Mesenchymal stem cell (in vitro differentiated cells and primary cell): ENCODE results near the gene EDRF1.

Experiments used
- DNase-seq: peaks from one replicate; pipeline ENCODE4 v3.0.0-alpha.2; 2013
- H2AFZ ChIP-seq: one replicate; pipeline ENCODE4 v1.6.1; 2013; ENCODE audit warnings: low read depth, mild to moderate bottlenecking, control low read depth, inconsistent platforms, low read length, moderate library complexity
- H2AK5ac ChIP-seq: 2 replicates; pipeline ENCODE4 v1.6.1; 2013; ENCODE audit warnings: low read length, moderate library complexity, mild to moderate bottlenecking, inconsistent platforms; ENCODE audit not compliant: severe bottlenecking
- H2BK120ac ChIP-seq: one replicate; pipeline ENCODE4 v1.6.1; 2013; ENCODE audit warnings: low read depth, mild to moderate bottlenecking, inconsistent platforms, low read length, moderate library complexity
- H2BK12ac ChIP-seq, 2 experiments: one replicate each; pipeline ENCODE4 v1.6.1; 2013; ENCODE audit warnings: inconsistent platforms in 2 of 2, low read length in 2 of 2, mild to moderate bottlenecking in 2 of 2, moderate library complexity in 2 of 2, control low read depth in 1 of 2
- H2BK15ac ChIP-seq: one replicate; pipeline ENCODE4 v1.6.1; 2013; ENCODE audit warnings: mild to moderate bottlenecking, low read depth, inconsistent platforms; ENCODE audit not compliant: poor library complexity, severe bottlenecking
- H2BK5ac ChIP-seq: 2 replicates; pipeline ENCODE4 v1.6.1; 2013; ENCODE audit warnings: low read depth, mild to moderate bottlenecking, low read length, control low read depth, inconsistent platforms; ENCODE audit not compliant: poor library complexity, severe bottlenecking
- H3K14ac ChIP-seq, 2 experiments: one replicate each; pipeline ENCODE4 v1.6.1; 2013; ENCODE audit warnings: inconsistent platforms in 2 of 2, low read length in 2 of 2, control low read depth in 1 of 2, mild to moderate bottlenecking in 1 of 2, moderate library complexity in 1 of 2
- H3K18ac ChIP-seq, 2 experiments: one replicate each; pipeline ENCODE4 v1.6.1; 2013; ENCODE audit warnings: inconsistent platforms in 2 of 2, low read length in 2 of 2, control low read depth in 1 of 2, low read depth in 1 of 2, mild to moderate bottlenecking in 1 of 2
- H3K23ac ChIP-seq, 2 experiments: one replicate each; pipeline ENCODE4 v1.6.1; 2013; ENCODE audit warnings: inconsistent platforms in 2 of 2, low read length in 2 of 2, mild to moderate bottlenecking in 2 of 2, moderate library complexity in 2 of 2, control low read depth in 1 of 2
- H3K27ac ChIP-seq: 2 replicates; pipeline ENCODE4 v1.5.1; 2013; ENCODE audit warnings: mild to moderate bottlenecking, moderate library complexity, low read length, control low read depth, inconsistent platforms; ENCODE audit not compliant: poor library complexity, severe bottlenecking
- H3K27me3 ChIP-seq, 2 experiments: 2 replicates each; pipeline versions ENCODE4 v1.6.1 to v1.7.0; 2013; ENCODE audit warnings: low read length in 2 of 2, mild to moderate bottlenecking in 2 of 2, moderate library complexity in 2 of 2, control low read depth in 1 of 2, inconsistent platforms in 1 of 2; ENCODE audit not compliant: control insufficient read depth in 1 of 2, insufficient read depth in 1 of 2
- H3K36me3 ChIP-seq, 2 experiments: 2 replicates each; pipeline versions ENCODE4 v1.6.1 to v1.7.0; 2013; ENCODE audit warnings: low read length in 2 of 2, control low read depth in 1 of 2, inconsistent platforms in 1 of 2, low read depth in 1 of 2, mild to moderate bottlenecking in 1 of 2; ENCODE audit not compliant: insufficient read depth in 2 of 2, control insufficient read depth in 1 of 2
- H3K4ac ChIP-seq, 2 experiments: one replicate each; pipeline ENCODE4 v1.6.1; 2013; ENCODE audit warnings: inconsistent platforms in 2 of 2, low read length in 2 of 2, mild to moderate bottlenecking in 2 of 2, moderate library complexity in 2 of 2, control low read depth in 1 of 2, low read depth in 1 of 2
- H3K4me1 ChIP-seq: 2 replicates; pipeline ENCODE4 v1.6.1; 2013; ENCODE audit warnings: low read depth, low read length, control low read depth; ENCODE audit not compliant: control insufficient read depth, insufficient read depth
- H3K4me2 ChIP-seq: 2 replicates; pipeline ENCODE4 v1.6.1; 2013; ENCODE audit warnings: low read length, mild to moderate bottlenecking, inconsistent platforms; ENCODE audit not compliant: poor library complexity, severe bottlenecking
- H3K4me3 ChIP-seq, 2 experiments: 2 replicates each; pipeline versions ENCODE4 v1.5.1 to v1.7.0; 2013; ENCODE audit warnings: low read length in 2 of 2, mild to moderate bottlenecking in 2 of 2, control low read depth in 1 of 2, low read depth in 1 of 2; ENCODE audit not compliant: insufficient read depth in 1 of 2
- H3K79me1 ChIP-seq: replicated peaks from 2 replicates; pipeline ENCODE4 v1.6.1; 2013; ENCODE audit warnings: mild to moderate bottlenecking, control low read depth, low read length, inconsistent platforms; ENCODE audit not compliant: poor library complexity, severe bottlenecking
- H3K9ac ChIP-seq: 2 replicates; pipeline ENCODE4 v1.7.0; 2013; ENCODE audit warnings: mild to moderate bottlenecking, low read length, moderate library complexity
- H3K9me3 ChIP-seq: 2 replicates; pipeline ENCODE4 v1.7.0; 2013; ENCODE audit warnings: mild to moderate bottlenecking, low read length; ENCODE audit not compliant: control insufficient read depth
- H4K8ac ChIP-seq: one replicate; pipeline ENCODE4 v1.6.1; 2013; ENCODE audit warnings: inconsistent platforms, mild to moderate bottlenecking, low read length, moderate library complexity
- H4K91ac ChIP-seq: one replicate; pipeline ENCODE4 v1.6.1; 2013; ENCODE audit warnings: mild to moderate bottlenecking, low read length, inconsistent platforms
- WGBS: methylation state at CpG from one replicate; pipeline ENCODE4 v1.1.7; 2013; ENCODE audit warnings: mixed read lengths; 5-methylcytosine and 5-hydroxymethylcytosine counted together

Gene EDRF1

DNA sequence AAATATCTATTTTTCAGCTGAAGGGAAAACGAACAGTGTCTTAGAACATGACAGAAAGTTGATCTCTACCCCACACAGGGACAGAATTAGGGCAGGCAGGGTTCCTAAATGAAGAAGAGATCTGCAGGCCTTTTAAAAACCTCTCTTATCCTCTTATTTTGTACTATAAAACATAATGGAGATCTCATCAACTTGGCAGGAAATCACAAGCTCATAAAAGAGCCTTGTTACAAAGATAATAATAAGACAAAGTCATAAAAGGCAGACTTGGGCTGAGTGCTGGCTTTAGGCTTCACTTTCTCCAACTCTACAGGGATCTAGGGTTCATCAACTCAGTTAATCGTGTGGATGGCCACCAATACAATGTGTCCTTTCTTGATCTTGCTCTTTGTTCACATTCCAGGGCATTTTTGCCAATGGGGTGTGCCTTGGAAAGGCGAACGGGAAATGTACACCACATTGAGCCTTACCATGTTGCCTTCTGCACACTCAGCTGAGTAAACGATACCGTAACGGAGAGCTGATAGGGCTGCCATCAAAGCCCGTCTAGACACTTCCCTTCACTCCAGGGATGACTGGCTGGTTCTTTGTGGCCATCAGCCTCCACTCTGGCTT is 29.4 kb upstream of the EDRF1 start:
- Histone ChIP-seq H2BK5ac (no peak overlapping the region), H3K4me2 (no peak overlapping the region), H2AFZ (no peak overlapping the region), H3K9me3 (no peaks in the 10 kb centered on the region), H3K27ac (no peak overlapping the region), H3K9ac (no peak overlapping the region), H3K23ac (no peak overlapping the region), H3K4me1 (no peaks in the 10 kb centered on the region), H2BK12ac (no peak overlapping the region), H3K4ac (no peak overlapping the region), H3K18ac (no peak overlapping the region), H3K14ac (no peak overlapping the region), H3K36me3 (no peaks in the 10 kb centered on the region), H3K4me3 (no peak overlapping the region), H2BK15ac (no peak overlapping the region), H3K79me1 (no peaks in the 10 kb centered on the region), H4K8ac (no peak overlapping the region), H4K91ac (no peak overlapping the region), H2AK5ac (no peak overlapping the region), H2BK120ac (no peak overlapping the region), H3K27me3 (peaks cover 0 to 7% of the 10 kb centered on the region in 2 experiments)
- DNase-seq, result no peak
- 89% methylated on average over 7 of the region's 8 CpGs for WGBS

- Histone ChIP-seq H3K27ac (no peak overlapping the region), H2BK5ac (no peak overlapping the region), H2BK15ac (no peak overlapping the region)
Measured at GRCh38 chr10:125691160-125691981, 28.1 kb upstream of the EDRF1 start.

DNA sequence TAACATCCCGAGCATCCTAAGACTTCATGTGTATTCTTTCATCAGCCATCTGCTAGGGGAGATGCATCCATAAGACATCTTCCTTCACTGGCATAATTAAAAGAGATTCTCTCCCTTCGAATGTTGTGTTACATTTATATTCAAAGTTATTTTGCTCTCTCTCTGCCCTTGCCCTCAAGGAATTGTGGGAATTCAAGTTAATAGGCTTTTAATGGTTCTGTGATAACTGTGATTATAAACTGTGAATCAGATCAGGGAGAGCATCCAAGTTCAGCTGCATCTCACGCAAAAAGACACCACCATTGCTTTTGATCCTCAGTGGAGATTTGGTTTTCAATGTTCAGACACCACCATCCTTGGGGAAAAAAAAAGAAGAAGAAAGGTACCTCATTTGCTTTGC is 27.3 kb upstream of the EDRF1 start:
- H3K23ac ChIP-seq, result no peak overlapping the region
- no peaks in the 10 kb centered on the region for H3K4me1 ChIP-seq
- no peak overlapping the region for H2BK120ac ChIP-seq
- peaks cover 0 to 7% of the 10 kb centered on the region in 2 experiments for H3K27me3 ChIP-seq
- no peaks in the 10 kb centered on the region for H3K9me3 ChIP-seq
- no peak overlapping the region for H2AK5ac ChIP-seq
- H3K18ac ChIP-seq, result no peak overlapping the region
- no peak overlapping the region for H4K91ac ChIP-seq
- no peak overlapping the region for H2AFZ ChIP-seq
- H3K27ac ChIP-seq, result no peak overlapping the region
- no peak overlapping the region for H2BK15ac ChIP-seq
- H3K4ac ChIP-seq, result no peak overlapping the region
- peak overlapping the region in 1 of 2 experiments; percentile 42 for H3K4me3 ChIP-seq
- H3K79me1 ChIP-seq, result no peaks in the 10 kb centered on the region
- H4K8ac ChIP-seq, result no peak overlapping the region
- peak overlapping the region; percentile 59 for H3K9ac ChIP-seq
- no peak overlapping the region for H2BK5ac ChIP-seq
- 58% methylated on average over 2 of the region's 3 CpGs for whole genome bisulfite sequencing
- no peaks in the 10 kb centered on the region for H3K36me3 ChIP-seq
- H3K4me2 ChIP-seq, result no peak overlapping the region
- H2BK12ac ChIP-seq, result no peak overlapping the region
- no peak for DNase-seq
- no peak overlapping the region for H3K14ac ChIP-seq

More at GRCh38 chr10:125691160-125691981, 28.1 kb upstream of the EDRF1 start:
- DNase-seq, result no peak
- Histone ChIP-seq H3K23ac (no peak overlapping the region), H2AK5ac (no peak overlapping the region), H3K27me3 (peaks cover 0 to 7% of the 10 kb centered on the region in 2 experiments), H3K14ac (no peak overlapping the region), H2BK12ac (no peak overlapping the region), H3K36me3 (no peaks in the 10 kb centered on the region), H3K9ac (peak overlapping the region; percentile 59), H4K8ac (no peak overlapping the region), H3K18ac (no peak overlapping the region), H3K4me3 (no peak overlapping the region), H3K4ac (no peak overlapping the region), H3K9me3 (no peaks in the 10 kb centered on the region), H4K91ac (no peak overlapping the region), H2BK120ac (no peak overlapping the region), H3K4me1 (no peaks in the 10 kb centered on the region), H2AFZ (no peak overlapping the region), H3K79me1 (no peaks in the 10 kb centered on the region), H3K4me2 (no peak overlapping the region)
- 85% methylated on average over 18 of the region's 19 CpGs for WGBS
